ENCODE data around the gene LAMA5. TPM values are rescaled to one million over a fixed set of nuclear protein-coding genes. Genes with fewer than 3 reads are reported as not detected.

Gene LAMA5
- polyA plus RNA-seq, 2 of the 4 experiments (the other 2 are of a cell fraction), result 20.4 to 196 TPM

GRCh38 chr20:62273416-62273815 is 93.7 kb downstream of the LAMA5 start:
- CTCF ChIA-PET, result no interaction called here
- no peak for FAIRE-seq
- no peaks in the 10 kb centered on the region for H3K4me1 ChIP-seq
- POLR2A ChIA-PET, result no interaction called here
- 96% methylated on average over 18 of the region's 18 CpGs for WGBS (ENCODE audit: missing lambda C conversion rate)
- no peak for ATAC-seq
- H3K4me3 ChIP-seq, result no peak overlapping the region
- TF ChIP-seq ZFP36 (IDR thresholded peaks at IDR 0.05; ENCODE audit: borderline replicate concordance, partially characterized antibody), result no peak
- no peak for TF ChIP-seq TFCP2L1 (CRISPR knock-in tag; IDR thresholded peaks at IDR 0.05)
- TF ChIP-seq GATA3 (IDR thresholded peaks at IDR 0.05; ENCODE audit: borderline replicate concordance), result no peak
- no peak for TF ChIP-seq FOXS1 (CRISPR knock-in tag; IDR thresholded peaks at IDR 0.05)
- TF ChIP-seq PBX3 (IDR thresholded peaks at IDR 0.05), result no peak
- no peak for TF ChIP-seq RCOR1 (IDR thresholded peaks at IDR 0.05; ENCODE audit: low read depth, low read length)
- TF ChIP-seq NR3C1 (IDR thresholded peaks at IDR 0.05), result no peak
- TF ChIP-seq USF2 (IDR thresholded peaks at IDR 0.05), result no peak
- H3K9me3 ChIP-seq, result no peaks in the 10 kb centered on the region
- no peak for DNase-seq (ENCODE audit: low read depth in 1 of 2, low spot score in 1 of 2)
- no peak overlapping the region for H3K4me2 ChIP-seq
- H3K27ac ChIP-seq, result no peak overlapping the region

GRCh38 chr20:62272200-62272599 is 94.9 kb downstream of the LAMA5 start:
- Histone ChIP-seq H3K27ac (no peak overlapping the region), H3K9me3 (no peaks in the 10 kb centered on the region), H3K4me2 (no peak overlapping the region), H3K4me1 (no peaks in the 10 kb centered on the region), H3K4me3 (no peak overlapping the region)
- DNase-seq (ENCODE audit: low read depth in 1 of 2, low spot score in 1 of 2) (no peak), FAIRE-seq (no peak), ATAC-seq (no peak)
- ChIA-PET POLR2A (no interaction called here), CTCF (interaction anchor here (0.6 to 1.8 kb wide), 4 partner anchors 11 to 228 kb away, joined by 3 to 7 read pairs (median 4); no protein-coding TSS in a partner anchor)
- TF ChIP-seq FOSL2 (IDR thresholded peaks at IDR 0.05) (no peak), FOSL2 (CRISPR knock-in tag; IDR thresholded peaks at IDR 0.05) (no peak), REST (IDR thresholded peaks at IDR 0.05) (no peak), MAZ (IDR thresholded peaks at IDR 0.05; ENCODE audit: borderline replicate concordance, low read depth, low read length) (no peak), RARB (CRISPR knock-in tag; IDR thresholded peaks at IDR 0.05) (no peak), HOXB13 (CRISPR knock-in tag; IDR thresholded peaks at IDR 0.05; ENCODE audit: low read depth) (no peak), CHD4 (IDR thresholded peaks at IDR 0.05; ENCODE audit: borderline replicate concordance) (no peak), NFE2L2 (conservative IDR thresholded peaks at IDR 0.05; ENCODE audit: low read length) (no peak), KDM1A (IDR thresholded peaks at IDR 0.05; ENCODE audit: low read depth) (no peak), SREBF2 (IDR thresholded peaks at IDR 0.05) (no peak), USF2 (IDR thresholded peaks at IDR 0.05) (no peak), PBX3 (IDR thresholded peaks at IDR 0.05) (no peak), EHF (CRISPR knock-in tag; IDR thresholded peaks at IDR 0.05) (no peak), CHD2 (IDR thresholded peaks at IDR 0.05; ENCODE audit: low read length, partially characterized antibody) (no peak), CTCF (IDR thresholded peaks at IDR 0.05) (no peak), CBX8 (IDR thresholded peaks at IDR 0.05) (no peak), EHMT2 (IDR thresholded peaks at IDR 0.05; ENCODE audit: low read depth) (no peak), ESRRA (IDR thresholded peaks at IDR 0.05; ENCODE audit: borderline replicate concordance, low read length) (no peak), FOSB (CRISPR knock-in tag; IDR thresholded peaks at IDR 0.05) (no peak), BHLHE40 (IDR thresholded peaks at IDR 0.05; ENCODE audit: low read depth, low read length) (no peak)
- 86% methylated on average over 2 of the region's 10 CpGs for WGBS (ENCODE audit: missing lambda C conversion rate)

Measured in A549 (cell line).